SK-N-SH (cell line): ENCODE measurements around the gene HOXA5. TPM values are rescaled to one million over a fixed set of nuclear protein-coding genes. Genes with fewer than 3 reads are reported as not detected.

ENCODE experiments used
- CTCF ChIA-PET: fragments of 300-600, 350-600 bp; formaldehyde crosslinking; extraction: SDS; loops from one replicate; lab custom pipeline; 2021; lab: Yijun Ruan, JAX
- POLR2A ChIA-PET: fragments of 350-600 bp; sonication (Branson Sonifier 250); formaldehyde crosslinking; extraction: SDS; loops from one replicate; lab custom pipeline; 2020; ENCODE audit warnings: antibody characterized with exemption, inconsistent platforms; lab: Yijun Ruan, JAX
- DNase-seq: peaks from one replicate; pipeline ENCODE4 v3.0.0; 2012
- H2AFZ ChIP-seq: fragments of 200-600 bp; sonication (generic); 2 replicates; pipeline ENCODE4 v1.8.1; 2016; ENCODE audit warnings: antibody characterized with exemption, mild to moderate bottlenecking, low read depth
- H3F3A ChIP-seq: fragments of 200-600 bp; sonication (generic); replicated peaks from 2 replicates; pipeline ENCODE3; 2016; ENCODE audit warnings: antibody characterized with exemption, mild to moderate bottlenecking; ENCODE audit not compliant: insufficient read depth
- H3K27ac ChIP-seq, 2 experiments: fragments of 200-500 bp in 1 of 2; fragments of 200-600 bp in 1 of 2; sonication (Bioruptor generic) in 1 of 2; sonication (generic), shearing (Covaris generic) in 1 of 2; 2 replicates each; pipeline versions ENCODE4 v1.5.1 to v1.6.1; 2014 to 2016; ENCODE audit warnings: low read depth in 2 of 2, inconsistent platforms in 1 of 2, low read length in 1 of 2, mild to moderate bottlenecking in 1 of 2, mixed read lengths in 1 of 2
- H3K27me3 ChIP-seq: fragments of 200-600 bp; sonication (generic), shearing (Covaris generic); 2 replicates; pipeline ENCODE4 v1.6.1; 2016; ENCODE audit warnings: mixed run types; ENCODE audit not compliant: insufficient read depth
- H3K36me3 ChIP-seq, 2 experiments: fragments of 200-500 bp in 1 of 2; fragments of 200-600 bp in 1 of 2; sonication (Bioruptor generic) in 1 of 2; sonication (generic) in 1 of 2; replicated peaks in 1 of 2; 2 replicates each; pipeline versions ENCODE3 to v1.5.1; 2014 to 2016; ENCODE audit warnings: low read length in 1 of 2, mild to moderate bottlenecking in 1 of 2; ENCODE audit not compliant: insufficient read depth in 2 of 2, control insufficient read depth in 1 of 2
- H3K4me1 ChIP-seq, 2 experiments: fragments of 200-500 bp in 1 of 2; fragments of 200-600 bp in 1 of 2; sonication (Bioruptor generic) in 1 of 2; sonication (generic), shearing (Covaris generic) in 1 of 2; 2 replicates each; pipeline versions ENCODE4 v1.5.1 to v1.6.1; 2014 to 2016; ENCODE audit warnings: low read depth in 1 of 2, low read length in 1 of 2, mixed run types in 1 of 2; ENCODE audit not compliant: insufficient read depth in 2 of 2, control insufficient read depth in 1 of 2
- H3K4me2 ChIP-seq: fragments of 200-600 bp; sonication (generic), shearing (Covaris generic); 2 replicates; pipeline ENCODE4 v1.6.1; 2017; ENCODE audit warnings: mixed run types
- H3K4me3 ChIP-seq, 2 experiments: fragments of 200-500 bp in 1 of 2; fragments of 200-600 bp in 1 of 2; sonication (Bioruptor generic) in 1 of 2; sonication (generic), shearing (Covaris generic) in 1 of 2; 2 replicates each; pipeline versions ENCODE4 v1.5.1 to v1.8.1; 2014 to 2016; ENCODE audit warnings: low read depth in 2 of 2, inconsistent platforms in 1 of 2, low read length in 1 of 2, mild to moderate bottlenecking in 1 of 2, mixed read lengths in 1 of 2, moderate library complexity in 1 of 2
- H3K79me2 ChIP-seq: fragments of 200-600 bp; sonication (generic); 2 replicates; pipeline ENCODE4 v1.8.1; 2017; ENCODE audit warnings: mild to moderate bottlenecking; ENCODE audit not compliant: insufficient read depth
- H3K9ac ChIP-seq: fragments of 200-600 bp; sonication (generic); 2 replicates; pipeline ENCODE4 v1.6.1; 2017; ENCODE audit warnings: mixed run types
- H3K9me2 ChIP-seq: fragments of 200-600 bp; sonication (generic); 2 replicates; pipeline ENCODE4 v1.6.1; 2017; ENCODE audit warnings: mixed run types
- H3K9me3 ChIP-seq: fragments of 200-600 bp; sonication (generic); 2 replicates; pipeline ENCODE4 v1.6.1; 2017; ENCODE audit warnings: mixed run types, mild to moderate bottlenecking, moderate library complexity
- H4K20me1 ChIP-seq: fragments of 200-600 bp; sonication (generic); 2 replicates; pipeline ENCODE4 v1.6.1; 2017; ENCODE audit warnings: mild to moderate bottlenecking, mixed run types; ENCODE audit not compliant: insufficient read depth
- EZH2phosphoT487 ChIP-seq: fragments of 200-600 bp; sonication (generic); IDR thresholded peaks from 2 replicates; pipeline ENCODE4 v1.6.1; 2017; ENCODE audit warnings: low read depth, mixed run types, mild to moderate bottlenecking, antibody characterized with exemption, moderate library complexity, borderline replicate concordance
- JUND ChIP-seq: IDR thresholded peaks from 2 replicates; pipeline ENCODE4 v1.4.0; 2012
- USF1 ChIP-seq: IDR thresholded peaks from 2 replicates; pipeline ENCODE4 v1.4.0; 2012; ENCODE audit warnings: low read depth, borderline replicate concordance
- WGBS: methylation state at CpG from one replicate; pipeline ENCODE4 v1.1.6; 2017; ENCODE audit warnings: low lambda C conversion rate; 5-methylcytosine and 5-hydroxymethylcytosine counted together
- polyA plus RNA-seq, 3 experiments: library from polyadenylated mRNA; depleted of rRNA; stranded (reverse); fragments of >200 nt; gene quantifications; 2 replicates each; pipeline ENCODE4 v1.2.3, GENCODE V29; 2012

HOXA5 gene
- polyA plus RNA-seq, 1 of the 3 experiments (the other 2 are of a cell fraction) = not detected

GRCh38 chr7:27116962-27117886 lies 26.3 kb downstream of the HOXA5 start (continued):
- no peak for TF ChIP-seq EZH2phosphoT487

- Histone ChIP-seq H3K79me2 (no peaks in the 10 kb centered on the region), H3K36me3 (no peaks in the 10 kb centered on the region), H3K9me2 (no peaks in the 10 kb centered on the region), H3K27ac (no peak overlapping the region), H3K9me3 (no peaks in the 10 kb centered on the region)
- 15% methylated on average over 20 of the region's 20 CpGs for WGBS
- CTCF ChIA-PET = interaction anchor here (0.7 to 2.9 kb wide), 10 partner anchors 10 to 946 kb away, joined by 3 to 9 read pairs (median 4); partner anchors contain the start of genes HOXA4 and HOXA5
- no peak for TF ChIP-seq USF1
- peak; percentile 83; the same call in 1 of the 2 replicates for TF ChIP-seq EZH2phosphoT487
- TF ChIP-seq, all 33 proteins: peak for 1
- DNase-seq = no peak
- H3K4me2 ChIP-seq = no peak overlapping the region
- no peak overlapping the region for H3K9ac ChIP-seq
- H3F3A ChIP-seq = peaks cover 5% of the 10 kb centered on the region
- H3K4me3 ChIP-seq = no peak overlapping the region
- no peaks in the 10 kb centered on the region for H4K20me1 ChIP-seq
- POLR2A ChIA-PET = no interaction called here
- peaks cover 94% of the 10 kb centered on the region for H3K27me3 ChIP-seq
- H3K4me1 ChIP-seq = no peaks in the 10 kb centered on the region
- H2AFZ ChIP-seq = no peak overlapping the region
Observed at GRCh38 chr7:27116031-27116961, 27.2 kb downstream of the HOXA5 start.

- Histone ChIP-seq H3K9ac (no peak overlapping the region), H2AFZ (no peak overlapping the region), H3K36me3 (no peaks in the 10 kb centered on the region), H3K79me2 (no peaks in the 10 kb centered on the region), H3K4me2 (no peak overlapping the region), H3K27me3 (peaks cover 94% of the 10 kb centered on the region), H3K4me1 (no peaks in the 10 kb centered on the region; a peak in 1 of 4 replicates), H4K20me1 (no peaks in the 10 kb centered on the region), H3K9me2 (no peaks in the 10 kb centered on the region), H3K9me3 (no peaks in the 10 kb centered on the region), H3F3A (peaks cover 5% of the 10 kb centered on the region), H3K4me3 (no peak overlapping the region), H3K27ac (no peak overlapping the region)
- DNase-seq = no peak
- ChIA-PET POLR2A (no interaction called here), CTCF (interaction anchor here (0.8 to 2.2 kb wide), 8 partner anchors 11 to 434 kb away, joined by 3 to 6 read pairs (median 3); partner anchors contain the start of genes HOXA4 and HOXA5)
- TF ChIP-seq EZH2phosphoT487 (0 out of 2 replicates have a peak, but pooled peaks have one; percentile 5), JUND (no peak)
- WGBS = 10% methylated on average over 45 of the region's 45 CpGs
Observed at GRCh38 chr7:27115221-27116026, 28.1 kb downstream of the HOXA5 start.
